ENCODE results near the gene SMARCB1.

Gene SMARCB1

GRCh38 chr22:23772315-23772648 is 14.5 kb upstream of the SMARCB1 start:
- TF ChIP-seq CTCF (IDR thresholded peaks at IDR 0.05; ENCODE audit: extremely low read depth, missing control alignments), result no peak
- DNase-seq (ENCODE audit: low spot score), result no peak

GRCh38 chr22:23772649-23773473 is 13.9 kb upstream of the SMARCB1 start, which contains the start of gene MMP11:
Gene MMP11, plus strand, starts transcription at chr22:23772849. Its CDS starts 22 bp downstream, at chr22:23772871.
- TF ChIP-seq CTCF (IDR thresholded peaks at IDR 0.05; ENCODE audit: extremely low read depth, missing control alignments), result no peak
- DNase-seq (ENCODE audit: low spot score), result peak; percentile 87

DNA sequence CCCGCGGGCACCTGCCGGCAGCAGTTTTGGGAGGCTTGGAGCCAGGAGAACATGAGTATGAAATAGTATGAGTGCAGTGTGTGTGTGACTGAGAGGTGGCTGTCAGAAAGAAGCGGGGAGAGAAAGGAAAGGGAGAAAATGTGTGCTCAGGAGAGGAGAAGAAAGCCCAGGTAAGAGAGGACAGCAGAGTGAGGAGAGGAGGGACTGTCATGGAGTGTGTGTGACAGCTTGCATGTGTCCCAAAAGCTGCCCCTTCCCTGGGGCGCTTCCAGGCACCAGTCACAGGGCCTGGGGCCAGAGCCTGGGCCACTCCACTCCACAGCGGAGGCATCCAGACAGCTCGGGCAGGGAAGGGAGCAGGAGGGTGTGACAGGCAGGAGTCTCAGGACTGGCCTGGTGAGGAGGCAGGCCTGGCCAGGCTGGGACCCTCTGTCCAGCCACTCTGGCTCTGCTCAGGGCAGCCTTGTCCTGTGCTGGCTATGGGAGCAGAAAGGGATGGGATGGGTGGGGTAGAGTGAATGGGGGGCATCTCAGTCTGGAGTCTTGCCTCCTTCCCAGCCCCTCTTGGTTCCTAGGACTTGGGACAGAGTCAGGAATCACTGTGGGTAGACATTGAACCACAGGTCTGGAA is 13.2 kb upstream of the SMARCB1 start:
- TF ChIP-seq CTCF (IDR thresholded peaks at IDR 0.05; ENCODE audit: extremely low read depth, missing control alignments), result no peak
- no peak for DNase-seq (ENCODE audit: low spot score)

- no peak for DNase-seq (ENCODE audit: low spot score)
- no peak for TF ChIP-seq CTCF (IDR thresholded peaks at IDR 0.05; ENCODE audit: extremely low read depth, missing control alignments)
These were observed 12.4 kb upstream of the SMARCB1 start for GRCh38 chr22:23774114-23774921.

- TF ChIP-seq CTCF (IDR thresholded peaks at IDR 0.05; ENCODE audit: extremely low read depth, missing control alignments), result no peak
These were observed 11.8 kb upstream of the SMARCB1 start for GRCh38 chr22:23774922-23775436.

GRCh38 chr22:23775779-23776375 is 10.9 kb upstream of the SMARCB1 start:
- TF ChIP-seq CTCF (IDR thresholded peaks at IDR 0.05; ENCODE audit: extremely low read depth, missing control alignments), result no peak

More at GRCh38 chr22:23774922-23775436, 11.8 kb upstream of the SMARCB1 start:
- no peak for DNase-seq (ENCODE audit: low spot score)

More at GRCh38 chr22:23775779-23776375, 10.9 kb upstream of the SMARCB1 start:
- no peak for DNase-seq (ENCODE audit: low spot score)

Measured in GM20000 (cell line).